ENCODE measurements around the gene ERICH2.

Gene ERICH2

GRCh38 chr2:170842785-170843184 lies 72.6 kb downstream of the ERICH2 start:
- DNase-seq (ENCODE audit: low read depth): peak; percentile 78

DNA sequence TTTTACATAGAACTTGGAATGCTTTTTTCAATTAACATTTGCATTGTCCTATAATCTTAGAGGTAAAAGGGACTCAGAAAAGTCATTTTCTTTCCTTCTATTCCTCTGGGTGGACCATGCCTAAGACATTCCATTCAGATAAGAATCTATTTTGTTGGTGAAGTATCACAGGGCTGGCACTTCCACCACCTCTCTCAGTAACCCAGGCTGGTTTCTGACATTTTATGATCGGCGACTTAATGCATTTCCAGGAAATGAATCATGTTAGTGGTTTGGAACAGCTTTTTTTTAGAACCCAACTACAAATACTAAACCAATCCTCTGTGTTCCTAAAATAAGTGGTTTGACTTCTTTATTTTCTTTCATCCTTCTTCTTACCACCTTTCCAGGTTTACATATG lies 73.5 kb downstream of the ERICH2 start:
- peak; percentile 86 for DNase-seq (ENCODE audit: low read depth)

- DNase-seq (ENCODE audit: low read depth): no peak
Observed at GRCh38 chr2:170845343-170845742, 75.2 kb downstream of the ERICH2 start.

DNA sequence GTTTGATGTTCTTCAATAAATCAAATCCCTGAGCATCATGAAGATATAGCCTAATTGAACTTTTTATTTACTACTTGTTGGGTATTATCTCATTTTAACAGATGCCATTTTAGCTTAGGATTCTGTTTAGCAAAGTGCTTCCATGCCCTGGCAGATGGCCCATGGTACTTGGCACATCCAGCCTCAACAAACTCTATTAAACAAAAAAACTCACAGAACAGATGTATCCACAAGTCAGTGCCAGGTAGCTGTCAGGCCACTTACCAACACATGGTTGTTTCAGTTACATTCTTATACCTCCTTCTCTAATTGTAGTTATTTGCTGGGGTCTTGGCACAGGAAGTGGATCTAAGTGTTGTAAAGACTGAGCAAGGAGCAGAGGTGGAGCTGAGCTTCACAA lies 76.1 kb downstream of the ERICH2 start:
- DNase-seq (ENCODE audit: low read depth): no peak

GRCh38 chr2:170847716-170848115 lies 77.5 kb downstream of the ERICH2 start:
- DNase-seq (ENCODE audit: low read depth): no peak

All from EH (cell line).